ENCODE data around the gene AMOTL2. TPM values are rescaled to one million over a fixed set of nuclear protein-coding genes. Genes with fewer than 3 reads are reported as not detected.

Gene AMOTL2
- total and polyA plus RNA-seq, 10 of the 15 experiments (the other 5 are each of a cell fraction or from before 2014, with no cell fraction given), result 0.20 to 0.33 TPM; not detected in 8

DNA sequence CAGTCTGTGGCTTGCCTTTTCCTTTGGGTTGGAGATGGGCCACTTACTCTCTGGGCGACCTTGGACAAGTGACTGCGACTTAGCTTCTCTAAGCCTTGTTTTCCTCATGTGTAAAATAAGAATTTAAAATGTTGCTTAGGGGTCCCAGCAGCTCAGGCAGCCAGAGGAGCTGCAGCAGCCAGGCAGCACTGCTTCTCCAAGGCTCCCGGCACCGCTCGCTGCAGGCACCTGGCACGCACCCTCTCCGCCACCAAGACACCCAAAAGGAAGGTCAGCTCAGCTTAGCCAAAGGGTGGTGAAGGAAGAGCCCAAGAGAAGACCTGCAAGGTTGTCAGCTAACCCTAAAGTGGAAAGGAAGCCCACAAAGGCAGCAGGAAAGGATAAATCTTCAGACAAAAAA, 10.7 kb upstream of the AMOTL2 start:
- intact Hi-C loops (cut with micrococcal nuclease; ENCODE audit: unreplicated experiment), result no loop called here
- no TSS peak for BruUV-seq (replicated peaks)
- FAIRE-seq (no peak), ATAC-seq (no peak), DNase-seq (ENCODE audit: low read depth, low spot score) (no peak)
- H3K36me3 ChIP-seq (ENCODE audit: control insufficient read depth in 2 of 2, insufficient read depth in 2 of 2, low read length in 1 of 2), result no peaks in the 10 kb centered on the region
- no peak overlapping the region for H3K4me3 ChIP-seq
- no peaks in the 10 kb centered on the region; a peak in 2 of 4 replicates for H3K27me3 ChIP-seq (replicated peaks in 1 of 2; ENCODE audit: control insufficient read depth in 2 of 2, insufficient read depth in 2 of 2, low read length in 1 of 2)
- H4K20me1 ChIP-seq (ENCODE audit: control insufficient read depth, insufficient read depth), result no peaks in the 10 kb centered on the region; the same call in 1 of the 2 replicates
- POLR2A ChIA-PET, result no interaction called here
- H2AFZ ChIP-seq (ENCODE audit: control insufficient read depth, low read depth, low read length), result no peak overlapping the region
- RAD21 ChIA-PET (ENCODE audit: unreplicated experiment), result no interaction called here
- no peak overlapping the region for H3K27ac ChIP-seq (ENCODE audit: control insufficient read depth, insufficient read depth)
- SMC1A ChIA-PET (ENCODE audit: uncharacterized antibody, unreplicated experiment), result no interaction called here
- no peaks in the 10 kb centered on the region for H3K4me1 ChIP-seq (ENCODE audit: control insufficient read depth, insufficient read depth, low read length)
- in situ Hi-C loops (cut with MboI), result no loop called here
- TF ChIP-seq TAF1 (IDR thresholded peaks at IDR 0.05; ENCODE audit: borderline replicate concordance, low read depth, low read length), result no peak
- TF ChIP-seq TCF12 (IDR thresholded peaks at IDR 0.05; ENCODE audit: low read depth, low read length), result no peak
- no peak for TF ChIP-seq RBBP5 (conservative IDR thresholded peaks at IDR 0.05)
- TF ChIP-seq SUPT20H (IDR thresholded peaks at IDR 0.05; ENCODE audit: borderline replicate concordance, control insufficient read depth, low read depth, low read length), result no peak
- no peak for TF ChIP-seq SP1 (IDR thresholded peaks at IDR 0.05; ENCODE audit: low read depth, low read length)
- TF ChIP-seq IKZF2 (IDR thresholded peaks at IDR 0.05), result no peak
- TF ChIP-seq, protein P1, sequence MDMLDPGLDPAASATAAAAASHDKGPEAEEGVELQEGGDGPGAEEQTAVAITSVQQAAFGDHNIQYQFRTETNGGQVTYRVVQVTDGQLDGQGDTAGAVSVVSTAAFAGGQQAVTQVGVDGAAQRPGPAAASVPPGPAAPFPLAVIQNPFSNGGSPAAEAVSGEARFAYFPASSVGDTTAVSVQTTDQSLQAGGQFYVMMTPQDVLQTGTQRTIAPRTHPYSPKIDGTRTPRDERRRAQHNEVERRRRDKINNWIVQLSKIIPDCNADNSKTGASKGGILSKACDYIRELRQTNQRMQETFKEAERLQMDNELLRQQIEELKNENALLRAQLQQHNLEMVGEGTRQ (IDR thresholded peaks at IDR 0.05; ENCODE audit: borderline replicate concordance, low read depth, low read length), result no peak
- TF ChIP-seq, protein P2, sequence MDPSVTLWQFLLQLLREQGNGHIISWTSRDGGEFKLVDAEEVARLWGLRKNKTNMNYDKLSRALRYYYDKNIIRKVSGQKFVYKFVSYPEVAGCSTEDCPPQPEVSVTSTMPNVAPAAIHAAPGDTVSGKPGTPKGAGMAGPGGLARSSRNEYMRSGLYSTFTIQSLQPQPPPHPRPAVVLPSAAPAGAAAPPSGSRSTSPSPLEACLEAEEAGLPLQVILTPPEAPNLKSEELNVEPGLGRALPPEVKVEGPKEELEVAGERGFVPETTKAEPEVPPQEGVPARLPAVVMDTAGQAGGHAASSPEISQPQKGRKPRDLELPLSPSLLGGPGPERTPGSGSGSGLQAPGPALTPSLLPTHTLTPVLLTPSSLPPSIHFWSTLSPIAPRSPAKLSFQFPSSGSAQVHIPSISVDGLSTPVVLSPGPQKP (IDR thresholded peaks at IDR 0.05; ENCODE audit: low read depth, low read length), result no peak
- no peak for TF ChIP-seq SUZ12 (IDR thresholded peaks at IDR 0.05; ENCODE audit: unreplicated experiment)
- TF ChIP-seq ASH2L (IDR thresholded peaks at IDR 0.05; ENCODE audit: borderline replicate concordance, low read depth), result no peak
- no peak for TF ChIP-seq DPF2 (IDR thresholded peaks at IDR 0.05)
- TF ChIP-seq BMI1 (IDR thresholded peaks at IDR 0.05; ENCODE audit: borderline replicate concordance), result no peak
- TF ChIP-seq NRF1 (conservative IDR thresholded peaks at IDR 0.05; ENCODE audit: low read depth, low read length), result no peak
- TF ChIP-seq ZNF274 (IDR thresholded peaks at IDR 0.05; ENCODE audit: insufficient read depth, insufficient read length), result no peak
- no peak for TF ChIP-seq IKZF1 (conservative IDR thresholded peaks at IDR 0.05)
- H3K9ac ChIP-seq (ENCODE audit: control insufficient read depth, insufficient read depth, low read length), result no peak overlapping the region
- peaks cover 4% of the 10 kb centered on the region for H3K9me3 ChIP-seq (replicated peaks; ENCODE audit: control insufficient read depth, insufficient read depth, low read length)
- 72% methylated on average over 7 of the region's 7 CpGs for WGBS (ENCODE audit: insufficient coverage, insufficient replicate concordance, low lambda C conversion rate, missing lambda C conversion rate)
- CTCF ChIA-PET, result interaction anchor here (0.9 kb wide), 1 partner anchor 173 kb away, joined by 5 read pairs; no protein-coding TSS in a partner anchor
- H3K79me2 ChIP-seq (ENCODE audit: control insufficient read depth, insufficient read depth, low read length), result no peaks in the 10 kb centered on the region
- no peak overlapping the region for H3K4me2 ChIP-seq (ENCODE audit: control insufficient read depth, insufficient read depth)
